WTC11 (cell line): Measurements from ENCODE around the gene STH. TPM values are rescaled to one million over a fixed set of nuclear protein-coding genes. Genes with fewer than 3 reads are reported as not detected.

ENCODE experiments used
- ATAC-seq: fragments of 200-7000 bp; cut with Tn5 transposase; 2 replicates; pipeline ENCODE4 v1.10.0; 2021; ENCODE audit warnings: mild to moderate bottlenecking, moderate library complexity
- CTCF ChIA-PET: fragments of 300-600 bp; sonication (Branson Sonifier 250); formaldehyde crosslinking; loops from one replicate; lab custom pipeline; 2021; ENCODE audit warnings: antibody characterized with exemption; lab: Charles Lee
- POLR2A ChIA-PET: fragments of 350-600 bp; sonication (Branson Sonifier 250); formaldehyde crosslinking; loops from one replicate; lab custom pipeline; 2021; ENCODE audit warnings: antibody characterized with exemption; lab: Charles Lee
- DNase-seq: peaks from one replicate; pipeline ENCODE4 v3.0.0; 2021; ENCODE audit warnings: low spot score
- H3K27ac Mint-ChIP-seq: 2 replicates; pipeline ENCODE4 v1.8.0; 2021; ENCODE audit warnings: mixed read lengths
- H3K27me3 Mint-ChIP-seq: 2 replicates; pipeline ENCODE4 v1.8.0; 2021; ENCODE audit warnings: low read depth, mild to moderate bottlenecking, moderate library complexity, mixed read lengths
- H3K36me3 Mint-ChIP-seq: 2 replicates; pipeline ENCODE4 v1.8.0; 2021; ENCODE audit warnings: mixed read lengths
- H3K4me1 Mint-ChIP-seq: 2 replicates; pipeline ENCODE4 v1.8.0; 2022; ENCODE audit warnings: mixed read lengths
- H3K4me3 Mint-ChIP-seq: 2 replicates; pipeline ENCODE4 v1.8.0; 2021; ENCODE audit warnings: mild to moderate bottlenecking, moderate library complexity, mixed read lengths
- H3K9me3 Mint-ChIP-seq: 2 replicates; pipeline ENCODE4 v1.8.0; 2021; ENCODE audit warnings: mixed read lengths
- ATF3 ChIP-seq: sonication (generic); formaldehyde crosslinking; conservative IDR thresholded peaks from 2 replicates; pipeline ENCODE4 v1.8.1; 2022; ENCODE audit warnings: mild to moderate bottlenecking, missing genetic modification reagents
- CREM ChIP-seq: sonication (generic); formaldehyde crosslinking; IDR thresholded peaks from 2 replicates; pipeline ENCODE4 v1.8.1; 2022; ENCODE audit warnings: mild to moderate bottlenecking, missing genetic modification reagents, moderate library complexity
- ELF4 ChIP-seq: sonication (generic); formaldehyde crosslinking; IDR thresholded peaks from 2 replicates; pipeline ENCODE4 v1.8.1; 2022; ENCODE audit warnings: low read depth, mild to moderate bottlenecking, moderate library complexity, missing genetic modification reagents
- EMX1 ChIP-seq: fragments of 250-450 bp; sonication (Bioruptor Pico); IDR thresholded peaks from 2 replicates; pipeline ENCODE4 v1.8.0; 2021; ENCODE audit warnings: mild to moderate bottlenecking
- FOXJ3 ChIP-seq: sonication (generic); formaldehyde crosslinking; IDR thresholded peaks from 2 replicates; pipeline ENCODE4 v1.9.0; 2021; ENCODE audit warnings: missing genetic modification reagents, mild to moderate bottlenecking, borderline replicate concordance
- GRHL2 ChIP-seq: fragments of 250-450 bp; sonication (Bioruptor Pico); IDR thresholded peaks from 2 replicates; pipeline ENCODE4 v1.8.0; 2022; ENCODE audit warnings: mild to moderate bottlenecking, moderate library complexity; ENCODE audit not compliant: insufficient replicate concordance, severe bottlenecking
- HMGA2 ChIP-seq: fragments of 250-450 bp; sonication (Bioruptor Pico); IDR thresholded peaks from 2 replicates; pipeline ENCODE4 v1.4.0; 2021; ENCODE audit warnings: mild to moderate bottlenecking, moderate library complexity
- JAZF1 ChIP-seq: fragments of 250-450 bp; sonication (Bioruptor Pico); IDR thresholded peaks from 2 replicates; pipeline ENCODE4 v1.9.0; 2021; ENCODE audit warnings: moderate library complexity, mild to moderate bottlenecking, inconsistent platforms
- JUN ChIP-seq: sonication (generic); formaldehyde crosslinking; IDR thresholded peaks from 2 replicates; pipeline ENCODE4 v1.8.0; 2023; ENCODE audit warnings: mild to moderate bottlenecking, missing genetic modification reagents
- KAT7 ChIP-seq: sonication (generic); formaldehyde crosslinking; IDR thresholded peaks from 2 replicates; pipeline ENCODE4 v1.8.1; 2023; ENCODE audit warnings: missing genetic modification reagents, mild to moderate bottlenecking, borderline replicate concordance
- MYBL2 ChIP-seq: sonication (generic); formaldehyde crosslinking; IDR thresholded peaks from 2 replicates; pipeline ENCODE4 v1.8.1; 2023; ENCODE audit warnings: mild to moderate bottlenecking, moderate library complexity, missing genetic modification reagents
- OVOL2 ChIP-seq: fragments of 250-450 bp; sonication (Bioruptor Pico); IDR thresholded peaks from 2 replicates; pipeline ENCODE4 v1.9.0; 2021; ENCODE audit warnings: mild to moderate bottlenecking, borderline replicate concordance
- PRRX2 ChIP-seq: fragments of 250-450 bp; sonication (Bioruptor Pico); IDR thresholded peaks from 2 replicates; pipeline ENCODE4 v1.8.0; 2021; ENCODE audit warnings: mild to moderate bottlenecking
- RELA ChIP-seq: sonication (generic); formaldehyde crosslinking; IDR thresholded peaks from 2 replicates; pipeline ENCODE4 v1.8.1; 2022; ENCODE audit warnings: missing genetic modification reagents, mild to moderate bottlenecking, borderline replicate concordance
- SMAD4 ChIP-seq: sonication (generic); formaldehyde crosslinking; IDR thresholded peaks from 2 replicates; pipeline ENCODE4 v1.8.0; 2022; ENCODE audit warnings: mild to moderate bottlenecking, missing genetic modification reagents
- STAT6 ChIP-seq: sonication (generic); formaldehyde crosslinking; conservative IDR thresholded peaks from 2 replicates; pipeline ENCODE4 v1.8.1; 2023; ENCODE audit warnings: mild to moderate bottlenecking, low read depth, missing genetic modification reagents, moderate library complexity
- TEAD4 ChIP-seq: sonication (generic); formaldehyde crosslinking; IDR thresholded peaks from 2 replicates; pipeline ENCODE4 v1.8.0; 2022; ENCODE audit warnings: mild to moderate bottlenecking, missing genetic modification reagents
- USF2 ChIP-seq: sonication (generic); formaldehyde crosslinking; IDR thresholded peaks from 2 replicates; pipeline ENCODE4 v1.8.1; 2023; ENCODE audit warnings: mild to moderate bottlenecking, missing genetic modification reagents, moderate library complexity
- ZNF263 ChIP-seq: sonication (generic); formaldehyde crosslinking; IDR thresholded peaks from 2 replicates; pipeline ENCODE4 v1.8.1; 2022; ENCODE audit warnings: low read depth, mild to moderate bottlenecking, moderate library complexity, missing genetic modification reagents
- ZSCAN18 ChIP-seq: fragments of 250-450 bp; sonication (Bioruptor Pico); IDR thresholded peaks from 2 replicates; pipeline ENCODE4 v2.1.2; 2022; ENCODE audit warnings: mild to moderate bottlenecking, moderate library complexity
- total RNA-seq: library from RNA; stranded (reverse); gene quantifications from 3 replicates; pipeline ENCODE4 v1.2.3, GENCODE V29; 2021
- TF ChIP-seq, protein P1 (sequence below): sonication (generic); formaldehyde crosslinking; IDR thresholded peaks from 2 replicates; pipeline ENCODE4 v1.8.1; 2022; ENCODE audit warnings: mild to moderate bottlenecking, missing genetic modification reagents, moderate library complexity, borderline replicate concordance
- TF ChIP-seq, protein P2 (sequence below): fragments of 250-450 bp; sonication (Bioruptor Pico); IDR thresholded peaks from 2 replicates; pipeline ENCODE4 v1.8.0; 2021; ENCODE audit warnings: mild to moderate bottlenecking
- TF ChIP-seq, protein P3 (sequence below): sonication (generic); formaldehyde crosslinking; IDR thresholded peaks from 2 replicates; pipeline ENCODE4 v1.8.0; 2023; ENCODE audit warnings: missing genetic modification reagents, mild to moderate bottlenecking, borderline replicate concordance
- TF ChIP-seq, protein P4 (sequence below): fragments of 200-600 bp; IDR thresholded peaks from 2 replicates; pipeline ENCODE4 v1.8.0; 2022; ENCODE audit warnings: antibody characterized with exemption

The STH gene
- total RNA-seq, 1 experiment from 2014 or later: not detected

GRCh38 chr17:45989759-45990158, 9.3 kb upstream of the STH start (continued):
- TF ChIP-seq GRHL2 (CRISPR knock-in tag) (no peak), ELF4 (CRISPR knock-in tag) (no peak), JAZF1 (CRISPR knock-in tag) (no peak), USF2 (CRISPR knock-in tag) (no peak), RELA (no peak), STAT6 (CRISPR knock-in tag) (no peak), MYBL2 (CRISPR knock-in tag) (no peak), ZNF263 (CRISPR knock-in tag) (no peak), EMX1 (CRISPR knock-in tag) (no peak), CREM (CRISPR knock-in tag) (no peak)
- TF ChIP-seq, protein P1, sequence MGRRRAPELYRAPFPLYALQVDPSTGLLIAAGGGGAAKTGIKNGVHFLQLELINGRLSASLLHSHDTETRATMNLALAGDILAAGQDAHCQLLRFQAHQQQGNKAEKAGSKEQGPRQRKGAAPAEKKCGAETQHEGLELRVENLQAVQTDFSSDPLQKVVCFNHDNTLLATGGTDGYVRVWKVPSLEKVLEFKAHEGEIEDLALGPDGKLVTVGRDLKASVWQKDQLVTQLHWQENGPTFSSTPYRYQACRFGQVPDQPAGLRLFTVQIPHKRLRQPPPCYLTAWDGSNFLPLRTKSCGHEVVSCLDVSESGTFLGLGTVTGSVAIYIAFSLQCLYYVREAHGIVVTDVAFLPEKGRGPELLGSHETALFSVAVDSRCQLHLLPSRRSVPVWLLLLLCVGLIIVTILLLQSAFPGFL (CRISPR knock-in tag): no peak
- TF ChIP-seq, protein P2, sequence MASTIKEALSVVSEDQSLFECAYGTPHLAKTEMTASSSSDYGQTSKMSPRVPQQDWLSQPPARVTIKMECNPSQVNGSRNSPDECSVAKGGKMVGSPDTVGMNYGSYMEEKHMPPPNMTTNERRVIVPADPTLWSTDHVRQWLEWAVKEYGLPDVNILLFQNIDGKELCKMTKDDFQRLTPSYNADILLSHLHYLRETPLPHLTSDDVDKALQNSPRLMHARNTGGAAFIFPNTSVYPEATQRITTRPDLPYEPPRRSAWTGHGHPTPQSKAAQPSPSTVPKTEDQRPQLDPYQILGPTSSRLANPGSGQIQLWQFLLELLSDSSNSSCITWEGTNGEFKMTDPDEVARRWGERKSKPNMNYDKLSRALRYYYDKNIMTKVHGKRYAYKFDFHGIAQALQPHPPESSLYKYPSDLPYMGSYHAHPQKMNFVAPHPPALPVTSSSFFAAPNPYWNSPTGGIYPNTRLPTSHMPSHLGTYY (CRISPR knock-in tag): no peak
- TF ChIP-seq, protein P3, sequence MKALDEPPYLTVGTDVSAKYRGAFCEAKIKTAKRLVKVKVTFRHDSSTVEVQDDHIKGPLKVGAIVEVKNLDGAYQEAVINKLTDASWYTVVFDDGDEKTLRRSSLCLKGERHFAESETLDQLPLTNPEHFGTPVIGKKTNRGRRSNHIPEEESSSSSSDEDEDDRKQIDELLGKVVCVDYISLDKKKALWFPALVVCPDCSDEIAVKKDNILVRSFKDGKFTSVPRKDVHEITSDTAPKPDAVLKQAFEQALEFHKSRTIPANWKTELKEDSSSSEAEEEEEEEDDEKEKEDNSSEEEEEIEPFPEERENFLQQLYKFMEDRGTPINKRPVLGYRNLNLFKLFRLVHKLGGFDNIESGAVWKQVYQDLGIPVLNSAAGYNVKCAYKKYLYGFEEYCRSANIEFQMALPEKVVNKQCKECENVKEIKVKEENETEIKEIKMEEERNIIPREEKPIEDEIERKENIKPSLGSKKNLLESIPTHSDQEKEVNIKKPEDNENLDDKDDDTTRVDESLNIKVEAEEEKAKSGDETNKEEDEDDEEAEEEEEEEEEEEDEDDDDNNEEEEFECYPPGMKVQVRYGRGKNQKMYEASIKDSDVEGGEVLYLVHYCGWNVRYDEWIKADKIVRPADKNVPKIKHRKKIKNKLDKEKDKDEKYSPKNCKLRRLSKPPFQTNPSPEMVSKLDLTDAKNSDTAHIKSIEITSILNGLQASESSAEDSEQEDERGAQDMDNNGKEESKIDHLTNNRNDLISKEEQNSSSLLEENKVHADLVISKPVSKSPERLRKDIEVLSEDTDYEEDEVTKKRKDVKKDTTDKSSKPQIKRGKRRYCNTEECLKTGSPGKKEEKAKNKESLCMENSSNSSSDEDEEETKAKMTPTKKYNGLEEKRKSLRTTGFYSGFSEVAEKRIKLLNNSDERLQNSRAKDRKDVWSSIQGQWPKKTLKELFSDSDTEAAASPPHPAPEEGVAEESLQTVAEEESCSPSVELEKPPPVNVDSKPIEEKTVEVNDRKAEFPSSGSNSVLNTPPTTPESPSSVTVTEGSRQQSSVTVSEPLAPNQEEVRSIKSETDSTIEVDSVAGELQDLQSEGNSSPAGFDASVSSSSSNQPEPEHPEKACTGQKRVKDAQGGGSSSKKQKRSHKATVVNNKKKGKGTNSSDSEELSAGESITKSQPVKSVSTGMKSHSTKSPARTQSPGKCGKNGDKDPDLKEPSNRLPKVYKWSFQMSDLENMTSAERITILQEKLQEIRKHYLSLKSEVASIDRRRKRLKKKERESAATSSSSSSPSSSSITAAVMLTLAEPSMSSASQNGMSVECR (CRISPR knock-in tag): no peak
- TF ChIP-seq, all 79 proteins: peak for 0

DNA sequence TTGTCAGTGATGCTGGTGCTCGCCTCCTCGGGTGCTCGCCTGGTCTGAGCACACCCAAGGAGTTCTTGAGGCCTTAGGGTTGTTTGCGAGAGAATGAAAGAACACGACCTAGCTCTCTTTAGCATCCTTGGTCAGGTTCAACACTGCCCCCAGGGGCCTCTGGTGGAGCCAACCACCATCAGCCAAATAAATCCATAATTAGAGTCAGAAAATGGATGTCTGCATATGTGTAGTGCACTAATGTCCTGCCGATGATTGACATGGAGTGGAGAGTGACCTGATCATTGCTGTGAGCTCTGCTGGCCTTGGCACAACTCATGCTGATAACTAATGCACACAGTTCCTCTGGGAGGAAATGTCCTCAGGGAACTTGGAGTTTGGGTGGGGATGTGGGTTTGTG, 8.2 kb upstream of the STH start:
- H3K9me3 Mint-ChIP-seq: peaks cover 5% of the 10 kb centered on the region
- H3K27me3 Mint-ChIP-seq: 0 out of 2 replicates have a peak, but pooled peaks cover 2% of the 10 kb centered on the region
- H3K4me3 Mint-ChIP-seq: no peak overlapping the region
- H3K27ac Mint-ChIP-seq: no peak overlapping the region
- ATAC-seq: peak; percentile 25; the same call in 1 of the 2 replicates
- no peaks in the 10 kb centered on the region for H3K36me3 Mint-ChIP-seq
- ChIA-PET CTCF (interaction anchor here (0.6 to 4.9 kb wide), 8 partner anchors 10 to 508 kb away, joined by 3 to 33 read pairs (median 4); no protein-coding TSS in a partner anchor), POLR2A (no interaction called here)
- H3K4me1 Mint-ChIP-seq: peaks cover 12% of the 10 kb centered on the region; the same call in 1 of the 2 replicates
- no peak for DNase-seq
- no peak for TF ChIP-seq ATF3 (CRISPR knock-in tag)
- TF ChIP-seq FOXJ3 (CRISPR knock-in tag): no peak
- TF ChIP-seq JUN (CRISPR knock-in tag): no peak
- TF ChIP-seq, protein P4, sequence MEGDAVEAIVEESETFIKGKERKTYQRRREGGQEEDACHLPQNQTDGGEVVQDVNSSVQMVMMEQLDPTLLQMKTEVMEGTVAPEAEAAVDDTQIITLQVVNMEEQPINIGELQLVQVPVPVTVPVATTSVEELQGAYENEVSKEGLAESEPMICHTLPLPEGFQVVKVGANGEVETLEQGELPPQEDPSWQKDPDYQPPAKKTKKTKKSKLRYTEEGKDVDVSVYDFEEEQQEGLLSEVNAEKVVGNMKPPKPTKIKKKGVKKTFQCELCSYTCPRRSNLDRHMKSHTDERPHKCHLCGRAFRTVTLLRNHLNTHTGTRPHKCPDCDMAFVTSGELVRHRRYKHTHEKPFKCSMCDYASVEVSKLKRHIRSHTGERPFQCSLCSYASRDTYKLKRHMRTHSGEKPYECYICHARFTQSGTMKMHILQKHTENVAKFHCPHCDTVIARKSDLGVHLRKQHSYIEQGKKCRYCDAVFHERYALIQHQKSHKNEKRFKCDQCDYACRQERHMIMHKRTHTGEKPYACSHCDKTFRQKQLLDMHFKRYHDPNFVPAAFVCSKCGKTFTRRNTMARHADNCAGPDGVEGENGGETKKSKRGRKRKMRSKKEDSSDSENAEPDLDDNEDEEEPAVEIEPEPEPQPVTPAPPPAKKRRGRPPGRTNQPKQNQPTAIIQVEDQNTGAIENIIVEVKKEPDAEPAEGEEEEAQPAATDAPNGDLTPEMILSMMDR: no peak
- TF ChIP-seq ZSCAN18 (CRISPR knock-in tag): no peak
- TF ChIP-seq OVOL2 (CRISPR knock-in tag): no peak
- no peak for TF ChIP-seq KAT7 (CRISPR knock-in tag)
- no peak for TF ChIP-seq PRRX2 (CRISPR knock-in tag)
- no peak for TF ChIP-seq HMGA2 (CRISPR knock-in tag)
- no peak for TF ChIP-seq SMAD4 (CRISPR knock-in tag)
- TF ChIP-seq TEAD4 (CRISPR knock-in tag): no peak
